GM18508 (cell line): ENCODE measurements around the gene DGCR8.

Experiments
- ATAC-seq: cut with Tn5 transposase; IDR thresholded peaks from one replicate; pipeline ENCODE4 v1.9.1; 2021; ENCODE audit warnings: moderate number of reproducible peaks; ENCODE audit not compliant: insufficient read depth, unreplicated experiment

Gene DGCR8

GRCh38 chr22:20089226-20089976 lies 9.4 kb downstream of the DGCR8 start:
- ATAC-seq, result no peak

GRCh38 chr22:20089977-20090729 lies 10.1 kb downstream of the DGCR8 start:
- ATAC-seq, result no peak

GRCh38 chr22:20090730-20091240 lies 10.7 kb downstream of the DGCR8 start:
- no peak for ATAC-seq

- ATAC-seq, result no peak
Measured at GRCh38 chr22:20091690-20092476, 11.8 kb downstream of the DGCR8 start.

- ATAC-seq, result no peak
Measured at GRCh38 chr22:20092477-20092854, 12.4 kb downstream of the DGCR8 start.

GRCh38 chr22:20093418-20094196 lies 13.6 kb downstream of the DGCR8 start:
- ATAC-seq, result no peak

- ATAC-seq, result no peak
Measured at GRCh38 chr22:20094197-20094807, 14.3 kb downstream of the DGCR8 start.

GRCh38 chr22:20095521-20095920 lies 15.5 kb downstream of the DGCR8 start:
- no peak for ATAC-seq

GRCh38 chr22:20096574-20097420 lies 16.8 kb downstream of the DGCR8 start:
- ATAC-seq, result no peak

GRCh38 chr22:20099099-20099711 lies 19.2 kb downstream of the DGCR8 start:
- ATAC-seq, result no peak

GRCh38 chr22:20101638-20102037 lies 21.6 kb downstream of the DGCR8 start:
- ATAC-seq, result no peak

GRCh38 chr22:20102203-20102780 lies 22.3 kb downstream of the DGCR8 start:
- ATAC-seq, result no peak

GRCh38 chr22:20105456-20106204 lies 25.6 kb downstream of the DGCR8 start:
- ATAC-seq, result no peak

- no peak for ATAC-seq
Measured at GRCh38 chr22:20106205-20106848, 26.3 kb downstream of the DGCR8 start.

GRCh38 chr22:20106849-20107237 lies 26.8 kb downstream of the DGCR8 start:
- no peak for ATAC-seq

GRCh38 chr22:20107471-20107901 lies 27.4 kb downstream of the DGCR8 start:
- ATAC-seq, result no peak
